Muscle of back (tissue), 11 donors: ENCODE data around the gene ATP8B4. TPM values are rescaled to one million over a fixed set of nuclear protein-coding genes. Genes with fewer than 3 reads are reported as not detected.

ENCODE experiments used
- DNase-seq, 3 donors: peaks; one replicate each; pipeline versions ENCODE4 v3.0.0 to v3.0.0-alpha.2; 2013
- polyA plus RNA-seq, 10 donors: library from polyadenylated mRNA; unstranded; fragments of 120-200 nt; gene quantifications; one replicate each; pipeline ENCODE4 v1.2.1, GENCODE V29; 2013; ENCODE audit not compliant: insufficient read length in 10 of 10

Gene ATP8B4
- polyA plus RNA-seq, 10 donors: 1.6 to 4.0 (median 3.0) TPM

GRCh38 chr15:50061503-50061902 lies 57.5 kb downstream of the ATP8B4 start:
- no peak for DNase-seq

- no peak for DNase-seq
These were observed 59.1 kb downstream of the ATP8B4 start for GRCh38 chr15:50059883-50060282.

GRCh38 chr15:50059203-50059772 lies 59.7 kb downstream of the ATP8B4 start:
- no peak for DNase-seq

GRCh38 chr15:50057905-50058639 lies 61.0 kb downstream of the ATP8B4 start:
- DNase-seq: peak in 2 of 3 donors; percentile 33 to 59

- no peak for DNase-seq
These were observed 61.8 kb downstream of the ATP8B4 start for GRCh38 chr15:50057196-50057595.

GRCh38 chr15:50055750-50056157 lies 63.3 kb downstream of the ATP8B4 start:
- no peak for DNase-seq

- DNase-seq: peak in 1 of 3 donors; percentile 63
These were observed 63.7 kb downstream of the ATP8B4 start for GRCh38 chr15:50055332-50055731.

- DNase-seq: peak in 1 of 3 donors; percentile 36
These were observed 65.8 kb downstream of the ATP8B4 start for GRCh38 chr15:50053055-50053856.

GRCh38 chr15:50051811-50052419 lies 67.1 kb downstream of the ATP8B4 start:
- peak; percentile 79 to 92 (median 83) for DNase-seq

GRCh38 chr15:50050986-50051743 lies 67.9 kb downstream of the ATP8B4 start:
- DNase-seq: no peak

- peak in 1 of 3 donors; percentile 38 for DNase-seq
These were observed 69.2 kb downstream of the ATP8B4 start for GRCh38 chr15:50049871-50050270.

- no peak for DNase-seq
These were observed 72.2 kb downstream of the ATP8B4 start for GRCh38 chr15:50046867-50047266.

- no peak for DNase-seq
These were observed 72.9 kb downstream of the ATP8B4 start for GRCh38 chr15:50046159-50046558.

- DNase-seq: no peak
These were observed 74.1 kb downstream of the ATP8B4 start for GRCh38 chr15:50044904-50045303.

GRCh38 chr15:50044406-50044805 lies 74.6 kb downstream of the ATP8B4 start:
- DNase-seq: no peak

GRCh38 chr15:50042775-50043174 lies 76.3 kb downstream of the ATP8B4 start:
- no peak for DNase-seq

- DNase-seq: no peak
These were observed 88.6 kb downstream of the ATP8B4 start for GRCh38 chr15:50030456-50030855.

GRCh38 chr15:50028326-50028725 lies 90.7 kb downstream of the ATP8B4 start:
- DNase-seq: no peak

- DNase-seq: peak in 2 of 3 donors; percentile 68 to 87
These were observed 94.8 kb downstream of the ATP8B4 start for GRCh38 chr15:50024281-50024680.

GRCh38 chr15:50018491-50018890 lies 100.5 kb downstream of the ATP8B4 start:
- peak; percentile 66 to 81 (median 69) for DNase-seq

- DNase-seq: peak in 2 of 3 donors; percentile 35 to 39
These were observed 101.5 kb downstream of the ATP8B4 start for GRCh38 chr15:50017522-50017921.
